Neural cell (in vitro differentiated cells): ENCODE data around the gene PYGO2. TPM values are rescaled to one million over a fixed set of nuclear protein-coding genes. Genes with fewer than 3 reads are reported as not detected.

ENCODE experiments used
- H2AFZ ChIP-seq: fragments of 200-600, 300-800 bp; sonication (generic), shearing (Covaris generic); 2 replicates; pipeline ENCODE4 v1.6.0; 2014; ENCODE audit warnings: low read depth, mild to moderate bottlenecking, antibody characterized with exemption, low read length, moderate library complexity
- H3F3A ChIP-seq: fragments of 200-600 bp; shearing (Covaris generic); 2 replicates; pipeline ENCODE4 v1.6.1; 2016; ENCODE audit warnings: mild to moderate bottlenecking, moderate library complexity, mixed read lengths, antibody characterized with exemption, low read length; ENCODE audit not compliant: insufficient read depth, poor library complexity, severe bottlenecking
- H3K27ac ChIP-seq: fragments of 200-600, 300-800 bp; sonication (generic), shearing (Covaris generic); 2 replicates; pipeline ENCODE4 v1.5.1; 2014; ENCODE audit warnings: mild to moderate bottlenecking, low read length, moderate library complexity
- H3K27me3 ChIP-seq: fragments of 300-800, 200-600 bp; sonication (generic), shearing (Covaris generic); 2 replicates; pipeline ENCODE4 v1.6.0; 2014; ENCODE audit warnings: mild to moderate bottlenecking, low read depth, low read length, moderate library complexity; ENCODE audit not compliant: insufficient read depth
- H3K36me3 ChIP-seq: fragments of 300-800, 200-600 bp; sonication (generic), shearing (Covaris generic); 2 replicates; pipeline ENCODE4 v1.5.1; 2014; ENCODE audit warnings: mild to moderate bottlenecking, antibody characterized with exemption, low read length, moderate library complexity; ENCODE audit not compliant: insufficient read depth
- H3K4me2 ChIP-seq: fragments of 300-800, 200-600 bp; sonication (generic), shearing (Covaris generic); 2 replicates; pipeline ENCODE4 v1.6.0; 2014; ENCODE audit warnings: mild to moderate bottlenecking, low read length
- H3K4me3 ChIP-seq: fragments of 300-800, 200-600 bp; sonication (generic), shearing (Covaris generic); 2 replicates; pipeline ENCODE4 v1.5.1; 2014; ENCODE audit warnings: mild to moderate bottlenecking, low read length, moderate library complexity
- H3K79me2 ChIP-seq: fragments of 200-600 bp; shearing (Covaris generic); replicated peaks from 2 replicates; pipeline ENCODE4 v1.6.0; 2014; ENCODE audit warnings: mild to moderate bottlenecking, low read length, moderate library complexity; ENCODE audit not compliant: insufficient read depth
- H3K9ac ChIP-seq: fragments of 300-800, 200-600 bp; sonication (generic), shearing (Covaris generic); 2 replicates; pipeline ENCODE4 v1.6.1; 2016; ENCODE audit warnings: mild to moderate bottlenecking, low read length, mixed read lengths
- H3K9me2 ChIP-seq: fragments of 200-600 bp; shearing (Covaris generic); 2 replicates; pipeline ENCODE4 v1.6.1; 2016; ENCODE audit warnings: mild to moderate bottlenecking, low read length, mixed read lengths; ENCODE audit not compliant: insufficient read depth
- H3K9me3 ChIP-seq: fragments of 200-600, 300-800 bp; sonication (generic), shearing (Covaris generic); 2 replicates; pipeline ENCODE4 v1.6.1; 2016; ENCODE audit warnings: mild to moderate bottlenecking, mixed run types, low read length, moderate library complexity, mixed read lengths
- H4K20me1 ChIP-seq: fragments of 200-600 bp; shearing (Covaris generic); 2 replicates; pipeline ENCODE4 v1.6.1; 2016; ENCODE audit warnings: mild to moderate bottlenecking, mixed run types; ENCODE audit not compliant: insufficient read depth
- CTCF ChIP-seq: fragments of 450-650 bp; IDR thresholded peaks from 2 replicates; pipeline ENCODE4 v1.5.1; 2014; ENCODE audit warnings: antibody characterized with exemption, mild to moderate bottlenecking, moderate library complexity; ENCODE audit not compliant: poor library complexity, severe bottlenecking
- EP300 ChIP-seq: fragments of 450-650 bp; conservative IDR thresholded peaks from 2 replicates; pipeline ENCODE4 v1.6.1; 2014; ENCODE audit warnings: antibody characterized with exemption, mild to moderate bottlenecking, moderate library complexity; ENCODE audit not compliant: poor library complexity, severe bottlenecking
- EZH2 ChIP-seq: fragments of 200-600, 300-800 bp; shearing (Covaris generic), sonication (generic); IDR thresholded peaks from 2 replicates; pipeline ENCODE4 v1.6.1; 2014; ENCODE audit warnings: antibody characterized with exemption, low read length, borderline replicate concordance, mild to moderate bottlenecking; ENCODE audit not compliant: insufficient read depth, poor library complexity, severe bottlenecking
- POLR2AphosphoS5 ChIP-seq: IDR thresholded peaks from 2 replicates; pipeline ENCODE4 v1.6.1; 2012
- RAD21 ChIP-seq: fragments of 450-650 bp; conservative IDR thresholded peaks from 2 replicates; pipeline ENCODE4 v1.6.1; 2014; ENCODE audit warnings: antibody characterized with exemption, mild to moderate bottlenecking, moderate library complexity
- REST ChIP-seq: IDR thresholded peaks from 2 replicates; pipeline ENCODE4 v1.6.1; 2012; ENCODE audit warnings: borderline replicate concordance
- SMC3 ChIP-seq: fragments of 450-650 bp; conservative IDR thresholded peaks from 2 replicates; pipeline ENCODE4 v1.6.1; 2014; ENCODE audit warnings: antibody characterized with exemption, mild to moderate bottlenecking, moderate library complexity; ENCODE audit not compliant: poor library complexity
- TAF1 ChIP-seq: IDR thresholded peaks from 2 replicates; pipeline ENCODE4 v1.6.1; 2012; ENCODE audit warnings: low read depth
- polyA plus RNA-seq: library from polyadenylated mRNA; depleted of rRNA; stranded (reverse); fragments of >200 nt; gene quantifications from 2 replicates; pipeline ENCODE4 v1.2.3, GENCODE V29; 2014

The PYGO2 gene
- polyA plus RNA-seq, 1 donor from 2014 or later = 13.4 TPM

GRCh38 chr1:154990276-154990675, 28.7 kb upstream of the PYGO2 start:
- Histone ChIP-seq H3K9ac (no peak overlapping the region), H3K27ac (no peak overlapping the region), H3F3A (no peaks in the 10 kb centered on the region)

GRCh38 chr1:154989195-154989860, 27.7 kb upstream of the PYGO2 start:
- H3F3A ChIP-seq = no peaks in the 10 kb centered on the region
- no peak overlapping the region for H3K4me2 ChIP-seq
- H3K4me3 ChIP-seq = no peak overlapping the region
- no peak overlapping the region for H3K27ac ChIP-seq
- H3K9me3 ChIP-seq = no peaks in the 10 kb centered on the region
- no peaks in the 10 kb centered on the region for H3K36me3 ChIP-seq
- H3K27me3 ChIP-seq = no peaks in the 10 kb centered on the region
- H2AFZ ChIP-seq = no peak overlapping the region
- no peak overlapping the region for H3K9ac ChIP-seq
- no peak for TF ChIP-seq POLR2AphosphoS5
- no peaks in the 10 kb centered on the region for H3K9me2 ChIP-seq
- H3K79me2 ChIP-seq = peaks cover 9% of the 10 kb centered on the region
- H4K20me1 ChIP-seq = no peaks in the 10 kb centered on the region

More at GRCh38 chr1:154990276-154990675, 28.7 kb upstream of the PYGO2 start:
- Histone ChIP-seq H3K27me3 (no peaks in the 10 kb centered on the region), H3K9me3 (no peaks in the 10 kb centered on the region), H4K20me1 (no peaks in the 10 kb centered on the region), H3K4me3 (no peak overlapping the region), H3K79me2 (peaks cover under 1% of the 10 kb centered on the region), H3K9me2 (no peaks in the 10 kb centered on the region), H3K4me2 (no peak overlapping the region), H3K36me3 (no peaks in the 10 kb centered on the region), H2AFZ (no peak overlapping the region)
- TF ChIP-seq CTCF (no peak), REST (no peak), RAD21 (no peak), SMC3 (no peak), TAF1 (no peak), EP300 (no peak), EZH2 (no peak)
